ENCODE results near the gene CD300C.
"Not testable (repeated sequence)": the region's sequence is repeated elsewhere in the genome, so short reads cannot be mapped to it uniquely, and the experiment has no call there.

DNA sequence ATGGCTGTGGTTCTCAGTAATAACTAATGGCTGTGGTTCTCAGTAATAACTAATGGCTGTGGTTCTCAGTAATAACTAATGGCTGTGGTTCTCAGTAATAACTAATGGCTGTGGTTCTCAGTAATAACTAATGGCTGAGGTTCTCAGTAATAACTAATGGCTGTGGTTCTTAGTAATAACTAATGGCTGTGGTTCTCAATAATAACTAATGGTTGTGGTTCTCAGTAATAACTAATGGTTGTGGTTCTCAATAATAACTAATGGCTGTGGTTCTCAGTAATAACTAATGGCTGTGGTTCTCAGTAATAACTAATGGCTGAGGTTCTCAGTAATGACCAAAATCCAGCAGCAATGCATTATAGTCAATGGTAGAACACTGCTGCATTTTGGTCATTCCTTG, 27.7 kb upstream of the CD300C start:
- TF ChIP-seq POLR2A (IDR thresholded peaks at IDR 0.05; ENCODE audit: low read depth); POLR2AphosphoS5 (IDR thresholded peaks at IDR 0.05); CTCF (IDR thresholded peaks at IDR 0.05): not testable (repeated sequence)

Measured in esophagus muscularis mucosa (tissue), 3 donors.